ENCODE data around the gene LAPTM5.

The LAPTM5 gene

GRCh38 chr1:30756545-30757351, 826 bp downstream of the LAPTM5 start:
- peak in 1 of 2 donors; percentile 59 for DNase-seq (ENCODE audit: low read depth in 2 of 2)

GRCh38 chr1:30756206-30756544, 1.4 kb downstream of the LAPTM5 start:
- no peak for DNase-seq (ENCODE audit: low read depth in 2 of 2)

GRCh38 chr1:30755746-30756145, 1.8 kb downstream of the LAPTM5 start:
- DNase-seq (ENCODE audit: low read depth in 2 of 2) = no peak

- no peak for DNase-seq (ENCODE audit: low read depth in 2 of 2)
Observed at GRCh38 chr1:30755334-30755733, 2.2 kb downstream of the LAPTM5 start.

DNA sequence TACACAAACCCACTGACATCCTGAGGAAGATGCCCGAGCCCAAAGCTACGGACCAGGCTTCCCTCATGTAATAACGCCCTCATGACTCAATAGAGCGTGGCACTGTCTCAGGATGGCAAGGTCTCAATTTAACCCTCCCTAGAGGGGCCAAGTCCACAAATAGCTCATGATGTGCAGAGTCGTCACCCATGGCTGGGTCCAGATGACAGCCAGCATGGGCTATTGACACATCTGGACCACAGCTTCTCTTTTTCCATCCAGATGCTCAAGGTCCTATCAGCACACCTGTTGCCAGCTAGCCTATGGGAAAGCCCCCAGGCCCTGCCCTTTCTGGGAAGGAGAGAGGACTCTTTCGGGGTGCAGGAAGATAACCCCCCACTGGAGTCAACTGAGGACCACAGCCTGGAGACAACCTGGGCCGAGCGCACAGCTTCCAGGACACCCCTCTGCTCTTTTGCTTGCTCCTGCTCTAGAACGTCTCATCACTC, 2.8 kb downstream of the LAPTM5 start:
- DNase-seq (ENCODE audit: low read depth in 2 of 2) = no peak

DNA sequence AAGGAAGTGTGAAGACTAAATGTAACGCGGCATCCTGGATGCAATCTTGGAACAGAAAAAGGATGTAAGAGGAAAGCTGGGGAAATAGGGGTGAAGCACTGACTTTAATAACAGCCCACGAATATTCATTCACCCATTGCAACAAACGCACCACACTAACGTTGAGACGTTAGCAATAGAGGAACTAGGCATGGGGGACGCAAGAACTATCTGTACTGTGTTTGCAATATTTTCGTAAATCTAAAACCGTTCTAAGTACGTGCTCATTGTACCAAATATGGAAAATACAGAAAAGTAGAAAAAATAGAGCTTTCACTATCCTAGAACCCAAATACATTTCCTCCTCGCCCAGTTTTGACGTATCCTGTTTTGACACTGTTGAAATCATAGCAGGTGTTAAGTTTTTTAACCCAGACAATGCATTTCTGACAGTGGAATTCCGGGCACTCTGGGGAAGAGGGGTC, 3.9 kb downstream of the LAPTM5 start:
- no peak for DNase-seq (ENCODE audit: low read depth in 2 of 2)

GRCh38 chr1:30753118-30753517, 4.5 kb downstream of the LAPTM5 start:
- no peak for DNase-seq (ENCODE audit: low read depth in 2 of 2)

DNA sequence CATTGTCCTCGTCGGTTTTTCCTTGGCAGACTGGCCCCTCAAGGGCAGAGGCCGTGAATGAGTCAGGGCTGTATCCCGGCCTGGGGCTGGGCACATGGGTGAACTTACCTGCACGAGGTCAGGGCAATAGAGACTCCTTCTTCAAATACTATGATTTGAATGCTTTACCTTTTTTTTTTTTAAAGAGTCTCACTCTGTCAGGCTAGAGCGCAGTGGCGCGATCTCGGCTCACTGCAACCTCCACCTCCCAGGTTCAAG, 5.0 kb downstream of the LAPTM5 start:
- no peak for DNase-seq (ENCODE audit: low read depth in 2 of 2)

- DNase-seq (ENCODE audit: low read depth in 2 of 2) = no peak
Observed at GRCh38 chr1:30751830-30752650, 5.5 kb downstream of the LAPTM5 start.

DNA sequence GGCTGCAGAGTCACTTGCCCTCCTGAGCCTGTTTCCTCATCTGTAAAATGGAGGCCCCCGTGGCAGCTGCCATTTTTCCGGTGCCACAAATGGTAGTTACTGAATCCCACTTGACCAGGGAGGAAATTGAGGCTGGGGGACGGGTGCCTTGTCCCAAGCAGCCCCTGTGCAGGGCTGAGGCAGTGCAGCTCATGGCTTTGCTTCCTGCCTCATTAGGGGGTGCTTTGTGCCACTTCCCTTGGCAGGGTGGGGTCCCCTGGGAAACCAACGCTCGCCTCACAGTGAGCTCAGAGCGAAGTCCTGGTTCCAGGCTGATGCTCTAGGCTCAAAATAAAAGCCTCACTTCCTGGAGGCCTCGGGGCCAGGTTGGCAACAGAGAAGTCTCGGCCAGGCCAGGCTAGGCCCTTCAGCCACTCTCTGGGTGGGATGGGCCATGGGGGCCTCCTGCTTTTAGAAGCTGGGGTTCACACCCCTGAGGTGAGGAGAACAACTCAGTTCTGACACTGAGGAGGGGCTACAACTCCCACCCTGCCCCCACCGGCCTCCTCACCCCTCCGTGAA, 6.8 kb downstream of the LAPTM5 start:
- DNase-seq (ENCODE audit: low read depth in 2 of 2) = no peak

- no peak for DNase-seq (ENCODE audit: low read depth in 2 of 2)
Observed at GRCh38 chr1:30749691-30750583, 7.6 kb downstream of the LAPTM5 start.

GRCh38 chr1:30748699-30749401, 8.7 kb downstream of the LAPTM5 start:
- DNase-seq (ENCODE audit: low read depth in 2 of 2) = no peak

DNA sequence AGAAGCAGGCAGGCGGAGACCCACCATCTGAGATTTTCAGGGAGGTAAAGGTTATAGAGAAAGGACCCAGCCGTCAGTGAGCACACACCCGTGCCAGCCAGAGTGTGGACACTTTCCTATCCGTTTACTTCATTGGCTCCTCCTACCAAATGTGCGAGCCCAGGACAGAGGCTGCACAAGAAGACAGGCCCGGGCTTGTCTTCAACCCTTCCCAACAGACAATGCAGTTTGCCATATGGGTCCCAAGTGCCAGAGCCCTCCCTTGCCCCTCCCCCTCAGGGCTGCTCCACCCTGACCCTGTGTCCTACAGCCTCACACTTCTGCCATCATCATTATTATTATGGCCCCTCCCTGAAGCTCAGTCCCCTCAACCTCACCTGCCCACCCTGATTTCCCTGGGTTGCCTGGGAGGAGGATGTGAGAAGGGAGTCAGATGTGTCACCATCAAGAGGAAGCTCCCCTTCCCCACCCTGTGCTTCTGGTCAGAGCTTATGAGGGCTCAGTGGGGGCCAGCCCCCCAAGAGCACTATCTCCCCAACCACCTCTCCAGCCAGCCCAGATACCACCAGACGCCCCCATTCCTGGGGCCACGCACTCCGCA, 9.4 kb downstream of the LAPTM5 start:
- no peak for DNase-seq (ENCODE audit: low read depth in 2 of 2)

DNA sequence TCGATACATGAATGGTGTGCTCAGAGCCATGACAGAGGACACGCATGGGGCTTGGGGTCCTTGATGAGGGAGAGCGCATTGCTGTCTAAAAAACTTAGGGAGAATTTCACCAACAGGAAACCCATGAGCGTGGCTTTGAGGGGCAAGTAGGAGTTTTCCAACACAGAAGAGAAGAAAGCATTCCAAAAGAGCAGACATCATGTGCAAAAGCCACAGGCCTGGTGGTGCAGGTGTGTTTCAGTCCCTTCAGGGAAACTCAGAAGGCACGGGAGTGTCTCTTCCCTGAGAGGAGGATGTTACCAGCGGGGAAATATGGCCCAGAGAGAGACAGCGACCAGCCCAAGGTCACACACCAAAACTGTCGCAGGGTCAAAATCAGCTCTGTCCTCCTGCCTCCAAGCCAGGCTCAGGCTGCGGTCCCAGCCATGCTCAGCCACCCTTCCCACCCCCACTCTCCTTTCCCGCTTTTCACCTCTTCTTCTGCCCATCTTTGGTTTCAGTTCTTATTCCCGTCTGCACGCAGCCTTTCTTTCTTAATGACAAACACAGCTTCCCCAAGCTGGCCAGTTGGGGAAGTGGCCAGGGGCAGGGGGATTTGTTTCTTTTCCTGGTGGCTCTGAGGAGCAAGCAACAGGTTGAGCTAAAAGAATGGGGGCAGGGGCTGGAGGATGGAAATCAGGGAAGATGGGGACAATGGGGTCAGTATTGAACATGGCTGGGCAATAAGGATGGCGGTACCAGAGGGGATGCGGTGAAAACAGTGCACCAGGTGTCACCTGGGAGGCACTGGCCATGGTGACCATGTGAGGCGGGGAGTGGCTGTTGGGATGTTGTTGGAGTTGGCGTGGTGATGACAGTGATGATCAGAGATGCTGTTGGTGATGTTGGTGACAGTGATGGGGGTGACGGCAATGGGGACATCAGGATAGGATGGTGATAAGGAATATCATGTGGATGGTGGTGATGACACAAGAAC, 10.3 kb downstream of the LAPTM5 start:
- DNase-seq (ENCODE audit: low read depth in 2 of 2) = no peak

GRCh38 chr1:30746212-30747032, 11.2 kb downstream of the LAPTM5 start:
- DNase-seq (ENCODE audit: low read depth in 2 of 2) = no peak

DNA sequence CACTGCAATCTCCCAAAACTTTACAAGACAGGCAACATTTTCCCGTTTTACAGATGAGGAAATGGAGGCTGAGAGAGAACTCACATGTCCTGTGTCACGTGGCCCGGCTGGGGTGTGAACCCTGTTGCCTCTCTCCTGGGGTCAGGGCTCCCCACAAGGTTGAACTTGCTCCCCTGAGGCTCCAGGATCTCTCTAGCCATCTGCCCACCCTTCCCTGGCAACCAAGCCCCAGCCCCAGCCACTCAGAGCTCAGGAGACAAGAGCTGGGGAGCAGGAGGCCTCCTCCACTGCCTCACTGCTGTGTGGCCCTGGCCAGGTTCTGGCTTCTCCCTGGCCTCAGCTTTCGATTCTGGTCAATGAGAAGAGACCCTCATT, 11.8 kb downstream of the LAPTM5 start:
- DNase-seq (ENCODE audit: low read depth in 2 of 2) = no peak

DNA sequence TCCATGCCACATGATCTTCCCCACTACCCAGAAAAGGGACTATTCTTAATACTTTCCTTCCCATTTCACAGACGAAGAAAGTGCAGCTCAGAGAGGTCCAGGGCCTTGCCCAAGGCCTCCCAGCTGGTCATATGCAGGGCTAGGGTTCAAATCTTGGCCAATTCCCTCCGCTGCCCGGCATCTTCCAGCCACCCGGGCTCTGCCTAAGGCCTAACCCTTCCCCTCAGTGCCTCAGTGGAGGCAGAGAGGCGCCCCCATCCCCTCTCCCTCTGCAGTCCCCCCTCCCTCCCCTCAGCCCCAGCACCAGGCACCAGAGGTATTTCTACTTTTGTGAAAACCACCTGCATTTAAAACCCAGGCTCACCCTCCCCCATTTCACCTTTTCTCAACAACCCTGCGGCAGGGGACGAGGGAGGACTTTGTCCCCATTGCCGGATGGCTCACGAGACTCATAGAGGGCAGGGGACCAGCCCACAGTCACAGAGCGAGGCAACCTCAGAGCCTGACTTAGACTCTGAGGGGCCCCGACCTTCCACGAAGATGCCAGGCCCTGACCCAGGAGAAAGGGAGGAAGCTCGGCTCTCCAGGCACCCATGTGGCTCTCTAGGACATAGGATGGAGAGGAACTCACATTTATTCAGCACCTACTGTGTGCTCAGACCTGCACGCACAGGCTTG, 12.3 kb downstream of the LAPTM5 start:
- no peak for DNase-seq (ENCODE audit: low read depth in 2 of 2)

DNA sequence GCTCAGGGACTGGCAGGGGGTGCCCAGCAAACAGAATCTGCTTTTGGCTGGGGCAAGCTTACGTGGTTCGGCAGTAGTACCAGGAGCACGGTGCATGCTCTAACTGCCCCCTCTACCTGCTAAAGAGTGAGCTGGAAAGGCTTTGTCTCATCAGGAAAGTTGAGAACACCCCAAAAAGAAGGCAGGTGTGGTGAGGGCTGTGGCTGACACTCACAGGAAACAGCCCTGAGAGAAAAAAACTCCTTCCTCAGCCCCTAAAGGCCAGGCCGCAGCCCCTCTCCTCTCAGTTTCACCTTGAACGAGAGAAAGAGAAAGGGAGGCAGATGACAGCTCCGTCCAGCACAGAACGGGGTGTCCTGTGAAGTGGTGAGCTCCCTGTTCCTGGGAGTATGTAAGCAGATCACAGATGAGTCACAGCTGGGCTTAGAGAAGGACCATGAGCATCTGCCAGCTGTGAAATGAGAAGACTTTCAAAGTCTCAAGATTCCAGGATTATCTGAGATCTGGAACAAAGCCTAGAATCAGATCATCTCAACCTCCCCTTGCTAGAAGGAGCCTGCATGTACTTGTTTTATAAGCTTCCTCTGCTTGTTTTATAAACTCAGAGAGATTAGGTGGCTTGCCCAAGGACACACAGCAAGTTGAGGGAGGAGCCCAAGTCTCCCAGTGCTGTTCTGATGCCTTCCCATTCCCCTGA, 13.4 kb downstream of the LAPTM5 start:
- no peak for DNase-seq (ENCODE audit: low read depth in 2 of 2)
